Endometrium (tissue), 2 donors: ENCODE data around the gene TNFSF10.

Experiments used
- FAIRE-seq: peaks from 2 replicates; lab custom pipeline; 2012; peaks lifted over from hg19 to GRCh38; lab: Jason Lieb, UNC
- donor health status: control.
- donor health status: control.

Gene TNFSF10

DNA sequence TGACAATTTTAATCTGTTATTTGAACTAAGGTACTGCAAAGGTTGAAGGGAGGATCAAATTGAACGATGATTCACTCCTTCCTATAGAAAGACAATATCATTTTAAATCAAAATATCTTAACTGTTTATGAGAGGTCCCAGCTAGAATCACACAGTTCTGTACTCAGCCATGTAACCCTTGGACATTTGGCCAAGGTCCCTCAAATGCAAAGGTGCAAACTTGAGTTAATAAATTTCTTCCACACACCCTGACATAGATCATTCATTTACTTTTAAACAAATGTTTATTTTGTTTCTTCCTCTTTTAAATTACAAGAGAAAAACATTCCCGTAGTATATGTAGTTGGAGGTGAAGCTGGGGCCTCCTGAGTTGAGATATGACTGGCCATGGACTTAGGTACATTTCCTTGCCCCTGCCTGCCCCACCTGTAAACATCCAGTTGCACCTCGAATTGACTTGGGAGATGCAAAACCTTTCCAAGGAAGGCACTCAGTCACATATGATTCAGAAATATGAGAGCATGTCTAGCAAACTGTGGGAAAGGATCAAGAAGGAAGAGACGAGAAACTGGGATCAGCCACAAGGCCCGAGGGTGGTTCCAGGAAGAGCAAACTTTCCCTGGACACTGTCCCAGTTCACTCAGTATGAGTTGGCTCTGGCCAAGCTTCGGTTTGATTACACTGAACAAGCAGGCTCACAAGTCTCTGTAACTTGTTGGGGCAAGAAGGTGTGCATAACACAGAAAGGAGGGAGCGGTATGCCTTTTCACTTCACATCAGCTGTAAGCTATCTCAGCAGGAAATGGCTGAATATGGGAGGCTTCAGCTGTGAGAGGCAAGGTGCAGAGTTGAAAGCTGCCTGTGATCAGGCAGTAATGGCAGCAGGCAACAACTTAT lies 6.7 kb downstream of the TNFSF10 start:
- no peak for FAIRE-seq

DNA sequence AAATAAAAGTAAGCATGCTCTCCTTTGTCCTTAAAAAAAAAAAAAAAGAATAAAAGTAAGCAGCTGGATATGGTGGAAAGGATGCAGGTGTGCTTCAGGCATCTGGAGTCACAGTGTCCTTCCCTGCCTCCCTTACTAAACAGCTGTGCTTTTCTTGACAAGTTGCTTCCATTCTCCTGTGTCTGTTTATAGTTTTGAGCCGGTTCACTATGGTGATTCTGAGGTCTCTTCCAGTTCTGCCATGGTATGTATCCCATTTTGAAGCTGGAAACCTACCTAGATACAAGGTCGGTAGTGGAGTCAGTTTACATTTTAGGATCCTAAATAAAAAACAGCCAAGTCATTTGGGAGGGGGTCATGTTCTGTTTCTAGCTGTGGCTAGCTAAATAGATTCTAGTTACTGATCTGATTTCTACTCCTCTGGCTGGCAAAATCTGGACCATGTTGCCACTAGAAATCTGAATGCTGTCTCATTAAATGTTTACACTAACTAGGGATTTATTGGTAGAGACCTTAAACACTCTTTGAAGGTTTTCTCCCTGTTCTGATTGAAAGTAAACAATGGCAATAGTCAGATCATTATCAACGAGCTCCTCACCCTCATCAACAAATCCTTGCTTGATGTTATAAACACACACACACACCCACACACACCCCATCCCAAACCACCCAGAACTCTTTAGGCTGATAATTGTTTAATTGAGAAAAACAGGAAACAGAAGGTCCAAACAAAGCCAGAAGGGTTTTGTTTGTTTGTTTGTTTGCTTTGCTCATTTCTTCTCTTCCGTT lies 7.9 kb downstream of the TNFSF10 start:
- FAIRE-seq, result peak; percentile 98

DNA sequence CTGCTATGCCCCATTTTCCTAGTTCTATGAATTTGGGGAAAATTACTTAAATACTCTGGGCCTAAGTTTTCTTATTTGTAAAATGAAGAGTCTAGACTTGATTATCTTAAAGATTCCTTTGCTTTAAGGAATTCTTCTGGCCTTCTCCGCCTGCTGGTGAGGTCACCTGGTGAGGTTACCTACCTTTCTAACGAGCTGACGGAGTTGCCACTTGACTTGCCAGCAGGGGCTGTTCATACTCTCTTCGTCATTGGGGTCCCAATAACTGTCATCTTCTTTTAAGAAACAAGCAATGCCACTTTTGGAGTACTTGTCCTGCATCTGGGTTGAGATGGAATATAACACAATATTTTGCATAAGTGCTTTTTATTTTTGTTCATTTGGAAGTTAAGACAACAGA lies 8.6 kb downstream of the TNFSF10 start:
- FAIRE-seq, result no peak

DNA sequence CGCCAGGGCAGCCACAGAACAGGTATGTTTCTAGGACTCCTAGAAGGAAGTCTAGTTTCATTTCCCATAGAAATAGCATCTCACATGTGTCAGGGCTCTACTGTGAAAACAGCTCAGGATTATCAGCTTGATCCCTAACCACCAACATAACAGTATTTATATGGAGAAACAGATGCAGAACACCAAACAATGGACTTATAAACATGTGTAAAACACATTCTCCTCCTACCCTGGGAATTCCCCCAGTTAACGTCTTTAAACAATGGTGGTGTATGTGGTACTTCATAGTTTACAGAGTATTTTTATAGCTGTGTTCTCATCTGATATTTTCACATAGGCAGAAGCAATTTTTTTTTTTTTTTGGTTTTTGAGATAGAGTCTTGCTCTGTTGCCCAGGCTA lies 9.7 kb downstream of the TNFSF10 start:
- no peak for FAIRE-seq

DNA sequence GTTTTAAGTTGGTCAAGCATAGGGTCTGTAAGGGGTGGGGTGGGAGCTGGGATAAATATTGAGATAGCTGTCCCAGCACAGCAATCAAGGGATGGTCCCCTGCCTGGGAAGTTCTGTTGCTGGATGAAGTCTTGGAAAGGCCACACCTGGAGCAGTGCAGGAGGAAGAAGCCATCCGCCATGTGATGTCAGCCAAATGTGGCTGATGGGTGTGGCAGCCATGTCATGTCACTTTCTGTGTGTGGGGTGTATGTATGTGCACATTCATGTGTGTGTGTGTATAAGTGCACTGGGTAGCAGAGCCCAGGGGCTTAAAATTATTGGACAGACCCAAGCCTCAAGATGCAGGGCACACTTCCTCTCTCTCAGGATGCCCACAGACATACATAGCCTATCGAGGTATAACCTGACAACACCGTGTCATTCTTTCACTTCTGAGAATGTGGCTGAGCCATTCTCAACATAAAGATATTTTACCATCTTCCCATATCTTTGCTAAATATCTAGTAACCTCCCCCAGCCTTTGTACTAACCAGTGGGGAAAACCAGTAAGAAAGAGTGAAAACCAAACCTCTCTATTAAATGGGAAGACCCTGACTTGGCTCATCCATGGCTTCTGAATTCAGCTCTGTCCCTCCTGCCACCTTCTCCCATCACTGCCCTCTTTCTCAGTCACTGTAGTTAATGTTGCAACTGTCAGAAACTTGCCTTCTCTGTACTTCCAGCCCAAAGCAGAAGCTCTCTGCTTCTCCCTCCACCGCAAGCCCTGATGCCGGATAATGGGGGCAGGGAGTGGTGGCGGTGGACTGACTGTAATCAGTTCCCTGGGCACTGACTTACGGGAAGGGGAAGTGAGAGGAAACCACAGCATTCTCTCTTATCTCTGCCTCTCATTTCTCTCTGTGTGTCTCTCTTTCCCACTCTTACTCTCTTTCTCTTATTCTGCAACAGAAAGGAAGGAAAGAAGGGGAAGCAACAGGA lies 11.2 kb downstream of the TNFSF10 start:
- FAIRE-seq, result no peak

DNA sequence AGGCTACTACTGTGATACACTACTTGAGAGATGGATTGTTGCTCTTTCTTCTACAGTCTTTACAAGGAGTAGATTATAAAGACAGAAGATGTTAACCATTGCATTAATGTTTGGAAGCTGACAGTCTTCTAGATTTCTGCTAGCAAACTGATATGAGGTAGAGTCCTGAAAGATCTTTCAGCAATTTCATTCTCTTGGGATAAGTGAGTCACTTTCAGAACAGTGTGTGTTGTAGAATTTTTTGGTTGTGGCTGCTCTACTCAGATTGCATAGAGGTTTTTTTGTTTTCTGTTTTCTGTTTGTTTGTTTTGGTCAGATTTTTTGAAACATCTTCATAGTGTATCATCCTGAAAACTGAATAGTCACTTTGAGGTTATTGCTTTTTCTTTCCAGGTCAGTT lies 17.1 kb downstream of the TNFSF10 start:
- no peak for FAIRE-seq

DNA sequence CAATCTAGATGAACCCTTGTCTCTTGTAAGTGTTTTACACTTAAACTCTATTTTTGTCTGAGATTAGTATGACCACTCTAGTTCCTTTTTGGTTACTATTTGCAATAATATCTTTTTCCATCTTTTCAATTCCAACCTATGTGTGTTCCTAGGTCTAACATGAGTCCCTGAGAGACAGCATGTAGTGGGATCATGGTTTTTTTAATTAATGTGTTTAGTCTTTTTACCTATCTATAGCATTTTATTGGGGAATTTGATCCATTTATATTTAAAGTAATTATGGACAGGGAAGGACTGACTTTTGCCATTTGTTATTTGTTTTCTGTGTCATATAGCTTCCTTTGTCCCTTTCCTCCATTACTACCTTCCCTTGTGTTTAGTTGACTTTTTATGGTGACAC lies 21.7 kb downstream of the TNFSF10 start:
- no peak for FAIRE-seq

DNA sequence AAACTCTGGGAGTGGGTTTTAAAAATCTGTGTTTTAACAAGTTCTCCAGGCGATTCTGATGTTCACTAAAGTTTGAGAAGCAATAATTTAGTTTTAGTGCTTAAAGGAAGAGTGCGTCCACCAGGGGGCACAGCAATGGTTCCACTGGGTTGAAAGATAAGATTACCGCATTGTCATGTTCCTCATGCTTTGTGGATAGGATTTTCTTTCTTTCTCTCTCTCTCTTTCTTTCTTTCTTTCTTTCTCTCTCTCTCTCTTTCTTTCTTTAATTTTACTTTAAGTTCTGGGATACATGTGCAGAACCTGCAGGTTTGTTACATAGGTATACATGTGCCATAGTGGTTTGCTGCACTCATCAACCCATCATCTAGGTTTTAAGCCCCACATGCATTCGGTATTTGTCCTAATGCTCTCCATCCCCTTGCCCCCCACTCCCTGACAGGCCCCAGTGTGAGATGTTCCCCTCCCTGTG lies 33.0 kb downstream of the TNFSF10 start:
- peak; percentile 72 for FAIRE-seq

DNA sequence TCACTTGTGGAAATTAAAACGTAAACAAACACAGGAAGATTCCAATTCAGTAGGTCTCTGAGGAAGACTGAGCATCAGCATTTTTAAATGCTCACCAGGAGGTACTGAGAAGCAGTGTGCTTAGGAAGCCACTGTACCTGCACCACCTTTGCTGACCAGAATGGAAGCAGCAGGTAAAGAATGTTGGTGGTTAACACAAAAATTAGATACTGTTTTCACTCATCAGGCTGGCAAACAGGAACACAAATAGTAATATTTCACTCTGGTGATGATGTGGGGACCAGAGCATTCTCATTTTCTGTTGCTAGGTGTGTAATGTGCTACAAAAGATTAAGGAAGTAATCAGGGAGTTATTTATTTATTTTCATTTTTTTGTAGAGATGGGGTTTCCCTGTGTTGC lies 45.1 kb downstream of the TNFSF10 start:
- FAIRE-seq, result no peak

DNA sequence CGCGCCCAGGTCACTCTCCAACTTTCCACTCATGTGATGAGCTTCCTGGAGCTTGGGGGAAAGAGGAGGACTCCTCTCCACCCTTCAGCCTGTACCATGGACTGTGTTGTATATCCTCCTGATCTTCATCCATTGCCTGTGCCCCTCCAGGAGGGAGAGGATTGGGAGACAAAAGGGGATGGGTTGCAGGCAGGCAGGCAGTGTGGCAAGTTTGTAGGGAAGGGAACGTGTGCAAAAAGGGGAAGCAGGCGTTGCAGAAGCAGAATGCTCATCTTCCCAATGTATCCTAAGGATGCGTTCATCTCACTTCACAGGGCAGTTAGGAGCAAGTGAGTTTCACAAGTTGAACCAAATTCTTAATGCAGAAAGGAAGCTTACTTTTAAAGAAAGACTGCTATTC lies 46.9 kb downstream of the TNFSF10 start:
- no peak for FAIRE-seq

DNA sequence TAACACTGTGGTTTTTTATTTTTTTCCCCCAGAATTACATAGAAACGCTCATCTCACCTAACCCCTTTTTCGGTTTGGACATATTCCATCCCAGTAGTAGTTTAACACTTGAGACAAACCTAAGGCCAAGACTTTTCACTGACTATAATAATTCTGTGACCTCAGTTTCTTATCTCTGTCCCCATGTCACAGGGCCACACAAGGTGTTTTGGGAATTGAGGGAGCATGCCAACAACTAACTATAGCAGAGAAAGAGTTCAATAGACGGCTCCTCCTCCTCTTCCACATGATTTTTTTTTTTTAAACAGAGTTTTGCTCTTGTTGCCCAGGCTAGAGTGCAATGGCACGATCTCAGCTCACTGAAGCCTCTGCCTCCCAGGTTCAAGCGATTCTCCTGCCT lies 47.5 kb downstream of the TNFSF10 start:
- FAIRE-seq, result no peak

DNA sequence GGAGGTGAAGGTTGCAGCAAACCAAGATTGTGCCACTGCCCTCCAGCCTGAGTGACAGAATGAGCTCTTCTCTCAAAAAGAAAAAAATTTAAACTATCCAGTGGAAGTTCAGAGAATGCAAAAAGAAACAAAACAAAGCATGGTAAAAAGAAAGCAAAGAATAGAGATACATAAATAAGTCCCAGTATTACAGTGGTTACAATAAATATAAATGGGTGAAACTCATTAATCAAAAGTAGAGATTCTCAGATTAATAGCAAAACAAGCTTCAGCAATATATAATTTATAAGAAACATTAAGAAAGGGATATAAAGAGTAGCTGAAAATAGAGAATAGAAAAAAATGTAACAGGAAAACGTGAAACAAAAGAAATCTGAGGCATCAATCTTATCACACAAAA lies 51.3 kb downstream of the TNFSF10 start:
- no peak for FAIRE-seq

DNA sequence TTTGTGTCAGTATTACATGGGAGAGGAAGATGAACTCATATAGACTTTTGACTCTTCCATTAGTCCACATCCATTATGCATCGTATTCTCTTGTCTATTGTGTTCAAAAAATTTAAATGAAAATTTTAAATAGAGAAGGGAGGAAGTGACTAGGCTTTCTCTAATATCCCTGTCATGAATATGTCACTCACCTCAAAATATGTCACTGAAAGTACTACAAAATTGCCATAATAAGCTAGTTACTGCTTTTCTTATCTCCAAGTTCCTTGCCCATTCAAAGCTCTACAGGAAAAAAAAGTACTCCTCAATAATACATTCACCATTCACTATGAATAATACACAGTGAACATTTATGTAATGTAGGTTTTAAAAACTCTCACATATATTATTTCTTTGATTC lies 52.6 kb downstream of the TNFSF10 start:
- FAIRE-seq, result no peak

DNA sequence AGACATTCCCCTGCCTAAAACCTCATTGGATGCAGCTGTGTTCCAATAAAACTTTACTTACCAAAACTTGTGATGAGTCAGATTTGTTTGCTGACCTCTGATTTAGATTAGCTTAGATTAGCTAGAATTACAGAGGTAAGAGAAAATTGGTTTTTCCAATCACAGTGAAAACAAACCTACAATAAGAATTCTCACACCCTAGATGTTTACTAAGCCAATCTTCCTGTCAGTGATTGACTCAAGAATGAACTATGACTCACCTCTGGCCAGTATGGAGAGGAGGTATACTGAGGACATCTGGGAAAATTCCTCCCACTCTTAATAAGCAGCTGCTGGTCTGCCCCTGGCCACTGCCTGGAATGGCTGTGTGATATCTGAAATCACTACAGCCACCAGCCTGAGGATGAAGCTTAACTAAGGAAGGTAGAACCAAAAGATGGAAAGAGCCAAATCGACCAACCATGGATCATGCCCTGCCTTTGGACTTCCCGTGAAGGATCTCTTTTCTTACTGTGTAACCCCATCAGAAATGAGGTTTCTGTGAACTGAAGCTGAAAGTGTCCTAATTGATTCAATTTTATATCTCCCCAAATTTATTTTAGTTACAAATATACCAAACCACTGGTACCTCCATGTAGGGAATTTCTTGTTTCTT lies 55.9 kb downstream of the TNFSF10 start:
- FAIRE-seq, result no peak

DNA sequence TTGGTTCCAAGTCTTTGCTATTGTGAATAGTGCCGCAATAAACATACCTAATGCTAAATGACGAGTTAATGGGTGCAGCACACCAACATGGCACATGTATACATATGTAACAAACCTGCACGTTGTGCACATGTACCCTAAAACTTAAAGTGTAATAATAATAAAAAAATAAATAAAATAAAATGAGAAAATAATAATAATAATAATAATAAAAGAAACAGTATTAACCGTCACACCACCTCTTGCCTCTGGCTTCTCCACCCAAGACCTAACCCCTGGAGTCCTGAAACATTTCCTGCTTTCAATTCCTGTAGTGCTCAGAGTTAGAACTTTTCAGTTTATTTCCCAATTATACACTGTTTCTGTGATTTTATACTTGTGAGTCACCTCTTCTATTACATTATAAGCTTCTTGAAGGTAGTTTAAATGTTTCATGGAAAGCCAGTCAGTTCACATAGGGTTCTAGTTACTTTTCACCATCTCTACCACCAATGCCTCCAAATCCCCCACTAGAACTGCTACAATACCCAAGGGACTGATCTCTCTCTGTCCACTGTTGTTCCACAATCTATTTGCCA lies 56.6 kb downstream of the TNFSF10 start:
- FAIRE-seq, result no peak

DNA sequence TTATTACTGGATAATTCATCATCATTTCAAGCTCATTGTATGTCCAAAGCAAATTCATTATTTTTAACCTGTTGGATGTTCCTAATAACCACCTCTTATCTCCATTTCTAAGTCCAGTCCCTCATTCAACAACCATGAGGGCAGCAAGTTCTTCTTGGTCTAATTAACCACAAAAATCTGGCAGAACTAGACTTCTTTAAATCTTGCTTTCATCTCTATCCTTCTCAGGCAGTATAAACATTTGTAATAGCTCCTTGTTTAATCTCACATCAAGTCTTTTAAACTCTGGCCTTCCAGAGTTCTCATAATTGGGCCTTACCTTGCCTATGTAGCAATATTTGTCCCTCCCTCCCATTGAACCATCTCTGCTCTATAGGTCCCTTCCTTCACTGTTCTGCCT lies 57.9 kb downstream of the TNFSF10 start:
- no peak for FAIRE-seq

DNA sequence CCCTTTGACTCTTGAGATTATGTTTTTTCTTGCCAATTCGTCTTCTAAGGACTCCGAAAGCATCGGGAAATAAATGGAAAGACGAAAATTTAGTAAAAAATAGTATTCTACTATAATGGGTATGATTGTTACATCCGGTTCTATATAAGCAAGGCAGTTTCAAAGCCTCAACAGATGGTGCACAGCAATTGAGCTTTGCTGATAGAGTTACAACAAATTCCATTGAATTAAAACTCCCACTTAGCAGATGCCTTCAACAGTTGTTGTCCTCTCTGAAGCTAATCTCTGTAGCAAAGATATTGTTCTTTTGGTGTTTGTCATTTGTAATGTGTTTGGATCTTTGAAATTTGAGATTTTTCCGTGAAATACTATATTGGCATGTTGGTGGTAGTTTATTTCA lies 58.9 kb downstream of the TNFSF10 start:
- peak; percentile 89 for FAIRE-seq

DNA sequence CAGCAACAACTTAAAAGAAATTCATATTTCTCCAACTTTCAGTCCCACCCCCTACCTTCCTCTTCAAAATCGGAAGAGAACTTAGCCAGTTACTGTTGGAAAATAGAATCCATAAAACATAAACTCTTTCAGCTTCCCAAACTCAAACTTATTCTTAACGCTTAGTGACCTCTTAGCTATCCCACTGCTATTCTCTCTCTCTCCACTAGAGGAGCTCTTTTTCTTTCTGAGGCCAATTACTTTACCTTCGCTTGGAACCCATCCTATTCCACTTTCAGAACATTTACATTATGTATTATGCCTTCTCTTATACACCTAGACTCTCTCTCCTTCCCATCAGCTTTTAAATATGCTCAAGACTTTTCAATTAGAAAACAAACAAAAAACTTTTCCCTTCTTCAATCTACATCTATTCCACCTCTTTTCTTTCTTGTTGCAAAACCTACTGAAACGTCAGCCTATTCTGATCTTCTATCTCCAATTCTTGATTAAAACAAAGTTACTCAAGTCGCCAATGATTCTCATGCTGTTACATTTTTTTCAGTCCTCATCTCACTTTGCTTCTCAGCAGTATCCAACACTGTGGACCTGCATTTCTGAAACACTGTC lies 61.6 kb downstream of the TNFSF10 start:
- FAIRE-seq, result no peak

DNA sequence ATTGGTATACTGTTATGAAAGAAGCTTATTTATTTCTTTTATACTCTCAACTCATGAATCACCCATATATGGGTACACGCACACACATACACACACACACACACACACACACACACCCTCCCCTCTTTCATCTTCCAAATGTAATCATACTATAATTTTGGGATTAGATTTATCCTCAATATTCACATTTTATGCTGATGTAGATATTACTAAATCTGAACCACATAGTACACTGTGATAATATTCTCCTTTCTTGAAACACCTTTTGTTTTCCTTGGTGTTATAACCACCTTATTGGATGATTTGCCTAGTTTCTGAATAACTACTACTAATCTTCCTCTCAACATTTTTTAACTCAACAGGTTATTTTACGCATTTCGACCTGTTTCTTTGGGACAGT lies 66.8 kb downstream of the TNFSF10 start:
- FAIRE-seq, result no peak
